Measurements from ENCODE around the gene FGFBP1. TPM values are rescaled to one million over a fixed set of nuclear protein-coding genes. Genes with fewer than 3 reads are reported as not detected.

The FGFBP1 gene
- total RNA-seq, 1 donor from 2014 or later, result 22.1 TPM

DNA sequence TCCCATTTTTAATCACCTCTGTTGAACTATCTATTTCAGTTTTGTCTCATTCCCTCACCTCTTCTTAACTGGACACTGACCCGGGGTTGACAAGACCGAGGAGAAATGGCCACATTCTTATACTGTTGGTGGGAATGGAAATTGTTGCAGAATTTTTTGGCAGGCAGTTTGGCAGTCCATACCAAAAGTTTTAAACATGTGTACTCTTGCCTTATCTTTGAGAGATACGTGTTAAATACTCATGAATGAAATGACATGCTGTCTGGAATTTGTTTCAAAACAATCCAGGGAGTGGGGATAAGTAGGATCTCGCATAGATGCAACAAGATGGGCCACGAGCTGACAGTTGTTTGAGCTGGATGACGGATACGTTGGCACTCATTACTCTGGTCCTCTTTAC lies 12.1 kb downstream of the FGFBP1 start:
- TF ChIP-seq, protein P1, sequence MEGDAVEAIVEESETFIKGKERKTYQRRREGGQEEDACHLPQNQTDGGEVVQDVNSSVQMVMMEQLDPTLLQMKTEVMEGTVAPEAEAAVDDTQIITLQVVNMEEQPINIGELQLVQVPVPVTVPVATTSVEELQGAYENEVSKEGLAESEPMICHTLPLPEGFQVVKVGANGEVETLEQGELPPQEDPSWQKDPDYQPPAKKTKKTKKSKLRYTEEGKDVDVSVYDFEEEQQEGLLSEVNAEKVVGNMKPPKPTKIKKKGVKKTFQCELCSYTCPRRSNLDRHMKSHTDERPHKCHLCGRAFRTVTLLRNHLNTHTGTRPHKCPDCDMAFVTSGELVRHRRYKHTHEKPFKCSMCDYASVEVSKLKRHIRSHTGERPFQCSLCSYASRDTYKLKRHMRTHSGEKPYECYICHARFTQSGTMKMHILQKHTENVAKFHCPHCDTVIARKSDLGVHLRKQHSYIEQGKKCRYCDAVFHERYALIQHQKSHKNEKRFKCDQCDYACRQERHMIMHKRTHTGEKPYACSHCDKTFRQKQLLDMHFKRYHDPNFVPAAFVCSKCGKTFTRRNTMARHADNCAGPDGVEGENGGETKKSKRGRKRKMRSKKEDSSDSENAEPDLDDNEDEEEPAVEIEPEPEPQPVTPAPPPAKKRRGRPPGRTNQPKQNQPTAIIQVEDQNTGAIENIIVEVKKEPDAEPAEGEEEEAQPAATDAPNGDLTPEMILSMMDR (conservative IDR thresholded peaks at IDR 0.05), result no peak
- Mint-ChIP-seq H3K4me3 (no peak overlapping the region), H3K36me3 (no peaks in the 10 kb centered on the region), H3K4me1 (ENCODE audit: unreplicated experiment) (no peaks in the 10 kb centered on the region), H3K9me3 (no peaks in the 10 kb centered on the region), H3K27ac (no peak overlapping the region), H3K27me3 (peaks cover 10% of the 10 kb centered on the region)
- DNase-seq (ENCODE audit: extremely low spot score, unreplicated experiment), result no peak

DNA sequence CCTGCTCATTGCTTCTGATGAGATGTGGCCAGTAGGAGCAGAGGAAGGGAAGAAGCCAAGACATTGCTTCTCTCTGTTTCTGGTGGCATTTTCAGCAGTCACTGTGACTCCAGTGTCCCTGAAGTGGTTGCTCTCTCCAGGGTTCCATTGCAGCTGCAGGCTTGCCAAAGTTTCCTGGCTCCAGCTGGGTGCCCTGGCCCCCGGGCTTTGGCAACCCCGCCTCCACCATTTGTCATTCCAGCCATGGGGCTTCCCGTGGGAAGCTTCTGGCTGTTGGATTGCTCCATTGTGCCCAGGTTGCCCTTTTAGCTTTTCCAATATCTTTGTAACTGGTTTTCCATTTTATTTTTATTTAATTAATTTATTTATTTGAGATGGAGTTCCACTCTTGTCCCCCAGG lies 12.7 kb downstream of the FGFBP1 start:
- peaks cover 14% of the 10 kb centered on the region for H3K27me3 Mint-ChIP-seq
- H3K36me3 Mint-ChIP-seq, result no peaks in the 10 kb centered on the region
- H3K4me1 Mint-ChIP-seq (ENCODE audit: unreplicated experiment), result no peaks in the 10 kb centered on the region
- H3K27ac Mint-ChIP-seq, result no peak overlapping the region
- DNase-seq (ENCODE audit: extremely low spot score, unreplicated experiment), result no peak
- no peaks in the 10 kb centered on the region for H3K9me3 Mint-ChIP-seq
- TF ChIP-seq, protein P1 (conservative IDR thresholded peaks at IDR 0.05), result no peak
- no peak overlapping the region for H3K4me3 Mint-ChIP-seq

DNA sequence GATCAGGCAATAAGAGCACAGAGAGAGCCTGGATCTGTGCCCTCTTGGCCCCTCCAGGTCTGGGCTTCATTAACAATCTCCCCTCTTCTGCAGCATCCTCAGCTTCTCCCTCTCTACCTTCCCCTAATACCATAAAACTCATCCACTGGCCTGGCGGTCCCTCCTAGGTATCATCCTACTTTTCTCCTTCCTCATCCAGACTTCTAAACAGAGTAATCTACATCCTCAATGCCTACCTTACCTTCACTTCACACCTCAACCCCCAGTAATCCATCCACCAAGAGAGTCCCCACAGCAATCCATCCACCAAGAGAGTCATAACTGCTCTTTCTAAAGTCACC lies 17.0 kb downstream of the FGFBP1 start:
- DNase-seq (ENCODE audit: extremely low spot score, unreplicated experiment), result no peak
- TF ChIP-seq, protein P1 (conservative IDR thresholded peaks at IDR 0.05), result no peak
- no peaks in the 10 kb centered on the region for H3K4me1 Mint-ChIP-seq (ENCODE audit: unreplicated experiment)
- no peak overlapping the region for H3K4me3 Mint-ChIP-seq
- H3K9me3 Mint-ChIP-seq, result no peaks in the 10 kb centered on the region
- peaks cover 14% of the 10 kb centered on the region for H3K27me3 Mint-ChIP-seq
- no peak overlapping the region for H3K27ac Mint-ChIP-seq
- no peaks in the 10 kb centered on the region for H3K36me3 Mint-ChIP-seq

DNA sequence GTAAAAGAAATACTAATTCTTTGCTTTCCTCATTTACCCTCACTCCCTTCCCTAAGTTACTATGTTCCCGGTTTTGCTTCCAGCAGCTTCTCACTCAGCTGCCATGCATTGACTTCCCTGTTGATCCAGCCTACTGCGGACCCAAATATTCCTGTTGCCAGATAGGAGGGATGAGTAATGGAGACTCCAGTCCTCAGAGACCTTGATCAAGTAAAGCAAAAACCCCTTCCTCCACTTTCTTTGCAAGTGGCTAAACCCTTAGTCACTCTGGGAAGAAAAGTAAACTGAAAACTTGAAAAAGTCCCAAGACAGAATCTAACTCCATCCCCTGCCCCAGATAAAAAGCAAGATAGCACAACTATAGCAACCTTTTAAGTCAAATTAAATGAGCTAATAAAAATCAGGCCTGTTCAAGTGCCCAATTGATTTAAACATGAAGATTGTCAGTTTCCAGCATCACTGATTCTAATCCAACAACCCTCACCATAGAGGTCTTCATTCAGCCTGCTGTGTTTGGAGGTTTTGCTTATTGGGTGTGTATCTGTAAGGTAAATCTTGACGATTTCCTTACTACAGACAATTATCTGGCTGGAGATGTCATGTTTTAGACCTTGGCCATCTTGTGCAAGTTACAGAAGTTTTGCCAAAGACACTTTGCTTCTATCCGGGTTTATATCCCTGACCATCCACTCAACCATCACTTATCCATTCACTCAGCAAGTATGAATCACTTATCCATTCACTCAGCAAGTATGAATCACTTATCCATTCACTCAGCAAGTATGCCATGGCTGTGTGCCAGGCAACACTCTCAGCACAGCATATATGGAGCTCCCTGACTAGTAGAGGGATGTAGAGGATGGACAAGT lies 17.6 kb downstream of the FGFBP1 start:
- H3K27ac Mint-ChIP-seq, result no peak overlapping the region

DNA sequence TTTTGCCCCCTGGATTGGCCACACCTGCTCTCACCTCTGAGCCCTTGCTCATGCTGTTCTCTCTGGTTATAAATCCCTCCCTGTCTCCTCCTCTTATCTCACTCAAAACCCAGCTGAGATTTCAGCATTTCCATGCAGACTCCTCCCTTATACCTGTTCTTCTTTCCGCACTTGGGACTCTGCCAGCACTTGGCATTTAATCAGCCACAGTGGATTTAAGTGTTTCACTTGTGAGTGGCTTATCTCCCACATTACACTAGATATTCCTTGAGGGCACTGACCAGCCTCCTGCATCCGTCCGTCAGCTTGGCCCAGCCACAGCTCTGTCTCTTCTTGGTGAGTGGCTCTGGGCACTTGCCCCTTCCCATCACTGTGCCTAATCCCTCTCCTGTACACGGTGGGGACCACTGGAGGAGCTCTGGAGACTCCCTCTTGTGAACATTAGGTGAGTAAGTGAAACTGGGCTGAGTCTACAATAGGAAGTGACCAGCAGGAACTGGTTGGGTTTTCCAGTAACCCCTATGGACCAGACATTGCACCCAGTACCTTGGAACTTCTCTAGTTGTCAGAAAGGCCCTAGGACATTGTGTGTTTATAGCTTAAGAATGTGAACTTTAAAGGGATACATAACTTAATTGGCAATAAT lies 19.9 kb downstream of the FGFBP1 start:
- Mint-ChIP-seq H3K27me3 (peaks cover 10% of the 10 kb centered on the region), H3K9me3 (peaks cover 5% of the 10 kb centered on the region), H3K4me1 (ENCODE audit: unreplicated experiment) (no peaks in the 10 kb centered on the region), H3K27ac (peak overlapping the region; percentile 1), H3K36me3 (no peaks in the 10 kb centered on the region), H3K4me3 (no peak overlapping the region)
- TF ChIP-seq, protein P1 (conservative IDR thresholded peaks at IDR 0.05), result no peak
- DNase-seq (ENCODE audit: extremely low spot score, unreplicated experiment), result no peak

More for the DNA sequence above, 17.6 kb downstream of the FGFBP1 start:
- no peaks in the 10 kb centered on the region for H3K36me3 Mint-ChIP-seq
- H3K9me3 Mint-ChIP-seq, result peaks cover 1% of the 10 kb centered on the region
- H3K27me3 Mint-ChIP-seq, result peaks cover 14% of the 10 kb centered on the region
- TF ChIP-seq, protein P1 (conservative IDR thresholded peaks at IDR 0.05), result no peak
- DNase-seq (ENCODE audit: extremely low spot score, unreplicated experiment), result no peak
- no peak overlapping the region for H3K4me3 Mint-ChIP-seq
- H3K4me1 Mint-ChIP-seq (ENCODE audit: unreplicated experiment), result no peaks in the 10 kb centered on the region

Data from type B pancreatic cell (in vitro differentiated cells).